Panc1 (cell line): ENCODE measurements around the gene ANK3. TPM values are rescaled to one million over a fixed set of nuclear protein-coding genes. Genes with fewer than 3 reads are reported as not detected.

ENCODE experiments used
- ATAC-seq: fragments of 200-7000 bp; cut with Tn5 transposase; 2 replicates; pipeline ENCODE4 v1.9.1; 2020; ENCODE audit warnings: mild to moderate bottlenecking, moderate library complexity
- BruUV-seq: library from RNA; stranded (reverse); fragments of 400-500 nt; replicated peaks from 2 replicates; lab custom pipeline; 2021; lab: Mats Ljungman, UMichigan
- CTCF ChIA-PET: fragments of 300-600 bp; sonication (Branson Sonifier 250); formaldehyde crosslinking; loops from one replicate; lab custom pipeline; 2022; ENCODE audit warnings: antibody characterized with exemption; lab: Charles Lee
- POLR2A ChIA-PET: fragments of 300-600 bp; sonication (Branson Sonifier 250); formaldehyde crosslinking; loops from one replicate; lab custom pipeline; 2022; ENCODE audit warnings: antibody characterized with exemption; lab: Charles Lee
- DNase-seq: peaks from one replicate; pipeline ENCODE4 v3.0.0-alpha.2; 2010; ENCODE audit warnings: low read depth, low spot score
- H3K27ac ChIP-seq: 2 replicates; pipeline ENCODE4 v1.5.1; 2011; ENCODE audit warnings: mild to moderate bottlenecking, low read length, inconsistent platforms
- H3K27me3 ChIP-seq: fragments of 200-500 bp; sonication (Bioruptor generic); 2 replicates; pipeline ENCODE4 v1.6.0; 2014; ENCODE audit warnings: low read length, inconsistent platforms; ENCODE audit not compliant: control insufficient read depth, insufficient read depth
- H3K36me3 ChIP-seq: fragments of 200-500 bp; sonication (Bioruptor generic); 2 replicates; pipeline ENCODE4 v1.5.1; 2014; ENCODE audit warnings: inconsistent platforms, mild to moderate bottlenecking, low read length, moderate library complexity; ENCODE audit not compliant: control insufficient read depth, insufficient read depth
- H3K4me1 ChIP-seq: 2 replicates; pipeline ENCODE4 v1.5.1; 2011; ENCODE audit warnings: inconsistent platforms, mild to moderate bottlenecking, low read length, moderate library complexity; ENCODE audit not compliant: control insufficient read depth, insufficient read depth
- H3K4me3 ChIP-seq, 2 experiments: 2 replicates each; pipeline ENCODE4 v1.5.1; 2011 to 2012; ENCODE audit warnings: low read depth in 2 of 2, low read length in 2 of 2, mild to moderate bottlenecking in 2 of 2, inconsistent platforms in 1 of 2, moderate library complexity in 1 of 2
- H3K9me3 ChIP-seq: fragments of 200-500 bp; sonication (Bioruptor generic); 2 replicates; pipeline ENCODE4 v1.5.1; 2014; ENCODE audit warnings: low read depth, mild to moderate bottlenecking, inconsistent platforms, low read length, moderate library complexity; ENCODE audit not compliant: control insufficient read depth, insufficient read depth
- CTCF ChIP-seq: fragments of 450-650 bp; IDR thresholded peaks from 2 replicates; pipeline ENCODE4 v1.5.1; 2017; ENCODE audit warnings: mild to moderate bottlenecking
- POLR2AphosphoS5 ChIP-seq: IDR thresholded peaks from 2 replicates; pipeline ENCODE4 v1.6.1; 2012; ENCODE audit warnings: mild to moderate bottlenecking, low read depth, low read length, moderate library complexity
- REST ChIP-seq, 2 experiments: IDR thresholded peaks; 2 replicates each; pipeline ENCODE4 v1.6.1; 2011 to 2012; ENCODE audit warnings: low read depth in 2 of 2, control low read depth in 1 of 2, low read length in 1 of 2, mild to moderate bottlenecking in 1 of 2, moderate library complexity in 1 of 2; ENCODE audit not compliant: insufficient read depth in 1 of 2
- SIN3A ChIP-seq: IDR thresholded peaks from 2 replicates; pipeline ENCODE4 v1.6.1; 2012; ENCODE audit warnings: low read depth, mild to moderate bottlenecking, low read length, moderate library complexity, borderline replicate concordance; ENCODE audit not compliant: insufficient read depth
- TCF7L2 ChIP-seq: IDR thresholded peaks from 2 replicates; pipeline ENCODE4 v1.6.1; 2011; ENCODE audit warnings: mild to moderate bottlenecking, low read depth, low read length, inconsistent platforms
- in situ Hi-C: cut with HindIII; loops from 2 replicates; pipeline ENCODE4 v1.10.0; 2016; ENCODE audit warnings: low sequenced_read_pairs, low pct_unique_long_range_greater_than_20kb
- intact Hi-C: fragments of 100-400 bp; cut with micrococcal nuclease; formaldehyde crosslinking; loops from one replicate; pipeline ENCODE4 v1.10.0; 2022; ENCODE audit not compliant: unreplicated experiment
- total RNA-seq: library from RNA; stranded (reverse); gene quantifications from one replicate; pipeline ENCODE4 v1.2.1, GENCODE V29; 2021; ENCODE audit not compliant: unreplicated experiment

The ANK3 gene
- total RNA-seq, 1 experiment from 2014 or later, result 2.5 TPM

GRCh38 chr10:60176925-60177324 lies 212.8 kb downstream of the ANK3 start:
- TF ChIP-seq SIN3A (no peak), POLR2AphosphoS5 (no peak), REST (IDR thresholded peaks at IDR 0.05; ENCODE audit: insufficient read depth in 1 of 2, low read depth in 2 of 2, low read length in 1 of 2) (no peak), TCF7L2 (no peak)
- no peaks in the 10 kb centered on the region for H3K27me3 ChIP-seq
- H3K36me3 ChIP-seq, result no peaks in the 10 kb centered on the region
- no peak overlapping the region for H3K4me3 ChIP-seq
- H3K9me3 ChIP-seq, result no peaks in the 10 kb centered on the region
- in situ Hi-C loops (no loop called here), intact Hi-C loops (no loop called here)
- no TSS peak for BruUV-seq
- POLR2A ChIA-PET, result no interaction called here
- CTCF ChIA-PET, result no interaction called here
- ATAC-seq, result no peak
- no peak overlapping the region for H3K27ac ChIP-seq
- DNase-seq, result no peak
- no peaks in the 10 kb centered on the region for H3K4me1 ChIP-seq

- Histone ChIP-seq H3K36me3 (no peaks in the 10 kb centered on the region), H3K9me3 (no peaks in the 10 kb centered on the region), H3K27ac (no peak overlapping the region), H3K4me1 (no peaks in the 10 kb centered on the region), H3K27me3 (no peaks in the 10 kb centered on the region), H3K4me3 (no peak overlapping the region)
- ATAC-seq, result peak; percentile 74
- intact Hi-C loops, result no loop called here
- ChIA-PET CTCF (no interaction called here), POLR2A (no interaction called here)
- no peak for DNase-seq
- TF ChIP-seq TCF7L2, result peak; percentile 57
- TF ChIP-seq POLR2AphosphoS5, result no peak
- no TSS peak for BruUV-seq
- in situ Hi-C loops, result no loop called here
These were observed 214.2 kb downstream of the ANK3 start for GRCh38 chr10:60175441-60175971.

GRCh38 chr10:60172363-60172990 lies 217.2 kb downstream of the ANK3 start:
- DNase-seq, result no peak
- no peak for ATAC-seq
- in situ Hi-C loops (no loop called here), intact Hi-C loops (no loop called here)
- TF ChIP-seq CTCF (no peak), SIN3A (no peak), POLR2AphosphoS5 (no peak), REST (IDR thresholded peaks at IDR 0.05; ENCODE audit: insufficient read depth in 1 of 2, low read depth in 2 of 2, low read length in 1 of 2) (no peak), TCF7L2 (no peak)
- H3K4me3 ChIP-seq, result no peak overlapping the region
- H3K4me1 ChIP-seq, result no peaks in the 10 kb centered on the region
- H3K27me3 ChIP-seq, result no peaks in the 10 kb centered on the region
- no TSS peak for BruUV-seq
- CTCF ChIA-PET, result no interaction called here
- no peaks in the 10 kb centered on the region for H3K36me3 ChIP-seq
- POLR2A ChIA-PET, result no interaction called here
- H3K27ac ChIP-seq, result no peak overlapping the region
- H3K9me3 ChIP-seq, result no peaks in the 10 kb centered on the region
